HG03064 (cell line): ENCODE measurements around the gene SETD2.
A peak's percentile ranks its signal among the peaks of the same experiment; 100 is the strongest.

Source experiments
- ATAC-seq: cut with Tn5 transposase; IDR thresholded peaks from one replicate; pipeline ENCODE4 v1.9.1; 2021; ENCODE audit warnings: low read depth; ENCODE audit not compliant: unreplicated experiment

Gene SETD2

DNA sequence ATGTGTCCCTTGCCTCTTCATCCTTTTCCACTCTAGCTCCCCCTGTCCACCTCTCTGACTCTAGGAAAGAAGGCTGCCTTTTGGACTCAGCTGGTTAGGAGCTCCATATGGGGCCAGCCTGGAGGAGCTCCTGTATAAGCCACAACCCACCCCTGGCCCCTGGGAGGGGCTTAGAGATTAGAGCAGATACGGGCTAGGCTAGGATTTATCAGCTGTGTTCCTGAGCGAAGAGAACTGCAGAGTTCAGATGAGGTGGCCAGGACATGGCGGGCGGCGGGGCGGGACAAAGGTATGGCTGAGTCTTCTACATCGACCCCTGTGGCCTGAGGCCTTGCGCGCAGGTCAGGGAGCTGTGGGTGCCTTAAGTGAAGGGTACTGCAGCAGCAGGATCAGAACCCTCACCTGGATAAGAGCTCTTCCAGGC lies 176.6 kb downstream of the SETD2 start:
- no peak for ATAC-seq

GRCh38 chr3:46986782-46987310 lies 177.1 kb downstream of the SETD2 start:
- no peak for ATAC-seq

DNA sequence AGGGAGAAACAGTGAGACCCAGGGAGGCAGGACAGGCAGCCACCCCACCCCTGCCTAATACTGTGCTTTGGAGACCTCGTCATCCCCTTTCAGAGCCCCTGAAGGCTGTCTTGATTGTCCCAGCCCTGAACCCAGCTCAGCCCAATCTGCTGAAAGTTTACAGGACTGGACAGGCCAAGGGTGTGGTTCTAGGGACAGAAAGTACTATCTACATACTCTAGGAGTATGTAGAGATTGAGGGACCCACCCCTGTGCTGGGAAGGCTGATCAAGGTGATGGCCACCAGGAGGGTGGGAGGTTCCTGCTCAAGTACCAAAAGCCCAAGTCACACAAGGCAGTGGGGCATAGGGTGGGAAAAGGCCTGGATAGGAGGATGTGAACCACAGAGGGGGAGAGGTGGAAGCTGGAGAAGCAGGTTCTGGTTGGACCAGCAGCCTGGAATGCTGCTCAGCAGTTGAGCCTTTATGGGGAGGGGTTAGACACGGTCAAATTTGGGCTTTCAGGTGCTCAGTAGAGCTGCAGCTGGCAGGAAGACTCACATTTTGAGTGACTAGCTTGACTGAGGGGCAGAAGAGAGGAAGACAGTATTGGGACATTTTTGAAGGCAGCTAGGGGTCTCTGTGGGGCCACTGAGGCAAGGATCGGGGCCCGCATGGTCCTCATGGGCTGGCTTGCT lies 177.7 kb downstream of the SETD2 start:
- ATAC-seq, result no peak

- ATAC-seq, result no peak
Observed at GRCh38 chr3:46985588-46985987, 178.3 kb downstream of the SETD2 start.

- no peak for ATAC-seq
Observed at GRCh38 chr3:46984591-46985459, 179.1 kb downstream of the SETD2 start.

DNA sequence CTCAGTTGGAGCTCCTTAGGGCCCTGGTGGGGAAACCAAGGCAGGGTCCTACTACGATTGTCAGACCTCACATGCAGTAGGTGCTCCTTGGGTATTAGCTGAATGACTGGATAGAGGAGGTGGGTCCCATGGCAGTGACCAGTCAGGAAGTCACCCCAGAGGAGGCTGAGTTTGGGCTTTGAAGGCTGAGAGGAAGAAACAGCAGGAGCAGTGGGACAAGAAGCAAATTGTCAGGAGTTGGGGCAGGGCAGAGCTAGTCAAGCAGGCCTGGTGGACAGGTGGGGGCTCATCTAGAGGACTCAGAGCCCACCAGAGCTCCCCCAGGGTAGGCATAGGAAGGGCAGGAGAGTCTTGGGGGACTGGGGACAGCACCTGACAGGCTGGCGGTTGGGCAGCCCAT lies 181.4 kb downstream of the SETD2 start:
- no peak for ATAC-seq

DNA sequence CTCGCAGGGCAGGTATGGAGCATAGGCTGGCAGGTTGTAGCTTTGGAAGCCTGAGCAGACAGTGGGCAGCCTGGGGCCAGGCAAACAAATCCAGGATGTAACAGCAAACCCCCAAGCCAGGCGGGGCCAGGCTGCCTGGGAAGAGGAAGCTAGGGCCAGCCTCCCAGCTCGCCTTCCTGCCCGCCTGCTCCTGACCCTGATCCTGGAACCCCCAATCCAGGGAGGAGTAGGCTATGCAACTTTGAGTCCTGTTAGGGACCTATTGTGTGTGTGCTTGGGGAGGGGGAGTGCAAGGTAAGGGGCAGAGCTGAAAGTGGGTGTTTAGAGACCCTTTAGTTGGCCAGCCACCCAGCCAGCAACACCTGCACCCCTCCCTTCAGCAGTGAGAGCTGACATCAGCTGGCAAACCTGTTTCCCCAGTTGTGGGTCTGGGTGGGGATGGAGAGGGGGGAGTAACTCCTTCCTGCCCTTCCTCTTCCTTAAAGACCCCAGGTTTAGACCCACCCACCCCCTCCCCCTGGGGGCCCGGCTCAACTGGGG lies 181.9 kb downstream of the SETD2 start:
- no peak for ATAC-seq

GRCh38 chr3:46979958-46980497 lies 183.9 kb downstream of the SETD2 start:
- peak; percentile 7 for ATAC-seq

DNA sequence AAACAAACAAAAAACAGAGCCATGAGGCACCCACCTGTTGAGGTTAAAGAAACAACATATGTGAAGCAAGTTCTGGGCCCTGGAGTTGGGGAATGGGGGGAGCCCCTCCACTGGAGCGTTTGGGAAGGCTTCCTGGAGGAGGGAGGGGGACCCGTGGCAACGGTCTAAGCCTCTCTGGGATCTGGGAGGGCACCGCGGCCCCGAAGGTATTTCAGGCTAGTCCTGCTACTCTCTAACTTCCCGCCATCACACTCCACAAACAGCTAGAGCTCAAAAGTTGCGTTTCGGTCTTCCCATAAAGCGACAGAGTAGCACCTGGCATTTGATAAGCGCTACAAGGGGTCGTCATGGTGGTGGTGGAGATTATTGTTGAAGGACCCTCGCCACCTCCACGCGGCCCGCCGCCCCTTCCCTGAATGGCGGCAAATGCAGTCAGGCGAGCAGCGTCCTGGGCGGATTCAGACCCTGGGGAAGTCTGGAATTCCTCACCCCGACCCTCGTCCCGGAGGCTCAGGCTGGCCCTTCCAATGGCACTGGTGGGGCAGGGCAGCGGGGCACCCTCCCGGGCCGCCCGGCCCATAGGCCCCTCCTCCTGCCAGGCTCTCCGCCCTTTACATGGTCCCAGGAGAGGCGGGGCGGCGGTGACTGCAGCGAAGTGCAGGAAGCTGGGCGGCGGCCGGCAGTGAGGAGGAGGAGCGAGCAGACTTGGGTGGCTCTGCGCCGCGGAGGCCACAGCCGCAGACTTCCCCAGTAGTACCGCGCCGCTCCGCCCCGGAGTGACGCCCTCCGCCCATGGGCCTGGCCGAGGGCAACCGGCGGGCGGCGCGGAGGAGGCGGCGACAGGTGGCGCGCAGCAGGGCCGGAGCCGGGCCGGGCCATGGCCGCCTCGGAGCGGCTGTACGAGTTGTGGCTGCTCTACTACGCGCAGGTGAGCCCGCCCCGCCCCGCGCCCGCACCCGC lies 184.6 kb downstream of the SETD2 start, which contains the start of gene NBEAL2:
Gene NBEAL2, plus strand, starts transcription at position 682 of the 960 bp plus-strand sequence. Its CDS starts 196 bp downstream, at position 878.
- peak; percentile 70 for ATAC-seq

DNA sequence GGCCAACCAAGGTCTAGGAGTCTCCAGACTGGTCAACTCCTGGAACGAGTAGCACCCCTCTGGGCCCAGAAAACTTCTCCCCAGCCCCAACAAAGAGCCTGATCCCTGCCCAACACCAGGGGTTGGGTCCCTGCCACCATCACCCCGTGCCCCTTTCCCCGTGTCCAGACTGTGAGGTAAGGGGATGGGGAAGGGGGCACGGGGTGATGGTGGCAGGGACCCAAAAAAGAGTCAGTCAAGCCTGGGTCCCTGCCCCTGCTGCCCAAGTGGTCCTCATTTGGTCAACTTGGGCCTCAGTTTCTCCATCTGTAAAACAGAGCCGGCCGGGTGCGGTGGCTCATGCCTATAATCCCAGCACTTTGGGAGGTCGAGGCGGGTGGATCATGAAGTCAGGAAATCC lies 185.5 kb downstream of the SETD2 start:
- ATAC-seq, result no peak

GRCh38 chr3:46977811-46978195 lies 186.1 kb downstream of the SETD2 start:
- no peak for ATAC-seq

DNA sequence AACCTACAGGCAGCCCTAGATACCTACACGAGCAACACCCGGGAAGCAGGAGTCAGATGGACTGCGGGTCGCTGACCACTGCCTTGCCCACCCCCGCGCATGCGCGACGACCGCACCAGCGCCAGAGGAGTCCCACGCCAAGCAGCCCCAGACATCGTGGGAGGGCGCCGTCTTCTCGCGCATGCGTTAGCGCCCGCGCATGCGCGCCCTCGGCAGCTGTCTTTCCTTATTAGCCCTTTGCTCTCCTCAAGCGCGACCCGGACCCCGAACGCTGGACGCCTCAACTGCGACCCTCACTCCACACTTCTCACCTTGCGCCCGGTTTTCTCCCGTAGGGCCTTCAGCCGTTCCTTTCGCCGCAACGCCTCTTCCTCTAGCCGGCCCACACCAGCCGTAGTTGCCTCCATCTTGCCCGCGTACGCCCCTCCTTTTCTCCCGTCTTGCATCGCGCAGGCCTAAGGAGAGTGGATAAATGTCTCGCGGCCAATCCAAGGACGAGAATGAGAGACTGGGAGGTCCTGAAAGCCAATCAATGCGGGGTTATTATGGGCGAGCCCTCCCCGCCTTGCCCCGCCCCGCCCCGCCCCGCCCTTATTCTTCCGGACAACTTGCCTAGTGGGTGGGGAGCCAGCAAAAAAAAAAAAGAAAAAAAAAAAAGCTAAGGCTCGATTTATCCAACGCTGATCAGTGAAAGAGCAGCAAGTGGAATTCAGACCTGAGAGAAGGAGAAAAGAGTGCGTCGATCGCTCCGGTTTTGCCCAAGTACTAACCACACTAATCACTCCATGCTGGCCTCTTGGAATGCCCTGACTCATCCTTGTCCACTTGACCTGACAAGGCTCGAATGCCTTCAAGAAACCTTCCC lies 187.4 kb downstream of the SETD2 start, which contains the start of gene CCDC12:
Gene CCDC12, minus strand, starts transcription at position 420 of the 865 bp plus-strand sequence. Its CDS starts 13 bp downstream, at position 407.
- peak; percentile 43 for ATAC-seq

DNA sequence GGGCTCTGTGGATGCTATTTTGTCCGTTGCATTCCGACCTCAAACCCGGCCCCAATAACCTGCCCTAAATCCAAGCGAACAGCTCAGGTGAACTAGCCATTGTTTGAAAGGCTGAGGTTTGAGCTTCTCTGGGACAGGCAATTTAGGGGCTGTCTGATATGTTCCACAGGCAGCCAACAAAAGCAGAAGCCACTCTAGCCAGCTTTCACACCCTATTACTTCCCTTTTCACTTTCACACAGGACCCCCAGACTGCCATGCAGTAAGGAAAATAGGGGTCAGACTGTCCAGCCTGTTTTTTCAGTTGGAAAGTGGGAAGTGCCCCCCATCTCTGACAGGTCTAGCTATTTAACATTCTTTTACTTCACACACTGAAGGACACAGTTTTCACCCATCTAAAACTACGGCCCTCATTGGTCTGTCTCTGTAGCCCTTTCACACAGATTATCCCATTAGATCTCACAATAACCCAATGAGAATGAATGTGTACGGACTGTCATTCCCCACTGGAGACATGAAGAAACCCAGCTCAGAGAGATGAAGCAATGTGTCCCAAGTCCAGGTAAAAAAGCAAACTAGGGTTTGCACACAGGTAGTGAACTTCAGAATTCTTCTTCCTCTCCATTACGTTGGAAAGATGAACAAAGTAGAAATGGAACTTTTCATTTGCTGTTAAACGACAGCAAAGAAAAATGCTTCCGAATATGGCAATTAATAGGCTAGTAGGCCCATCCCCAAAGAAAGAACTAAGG lies 189.3 kb downstream of the SETD2 start:
- ATAC-seq, result no peak

- ATAC-seq, result no peak
Observed at GRCh38 chr3:46972396-46972795, 191.5 kb downstream of the SETD2 start.

- ATAC-seq, result no peak
Observed at GRCh38 chr3:46971742-46972141, 192.2 kb downstream of the SETD2 start.

DNA sequence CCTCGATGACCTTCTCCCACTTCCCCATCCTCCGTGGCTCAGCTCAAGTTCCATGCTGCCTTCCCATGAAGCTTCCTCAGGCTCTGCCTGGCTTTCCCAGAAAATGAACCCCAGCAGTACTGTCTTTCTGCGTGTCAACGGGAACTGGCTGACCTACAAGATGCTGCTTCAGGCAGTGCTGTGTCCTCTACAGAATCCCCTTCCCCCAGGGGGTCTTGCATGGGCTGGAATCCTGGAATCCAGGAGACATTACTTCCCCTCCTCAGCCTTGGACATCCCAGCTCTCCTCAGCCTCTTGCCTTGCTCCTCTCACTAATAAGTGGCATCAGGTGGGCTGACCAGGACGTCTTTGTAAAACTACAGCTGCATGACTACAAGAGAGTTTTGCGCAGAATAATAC lies 192.8 kb downstream of the SETD2 start:
- no peak for ATAC-seq

- ATAC-seq, result no peak
Observed at GRCh38 chr3:46970391-46971091, 193.4 kb downstream of the SETD2 start.
